SU-DHL-6 (cell line): ENCODE data around the gene SIX4.

ENCODE experiments used
- CTCF ChIP-seq: fragments of 200-600 bp; sonication (generic); IDR thresholded peaks from one replicate; pipeline ENCODE4 v1.5.1; 2017; ENCODE audit warnings: antibody characterized with exemption, mild to moderate bottlenecking, low read length, moderate library complexity; ENCODE audit not compliant: insufficient read depth, poor library complexity, severe bottlenecking
- EZH2phosphoT487 ChIP-seq: fragments of 200-600 bp; sonication (generic), shearing (Covaris generic); conservative IDR thresholded peaks from 2 replicates; pipeline ENCODE4 v1.6.1; 2018; ENCODE audit warnings: mild to moderate bottlenecking, antibody characterized with exemption, low read length, moderate library complexity, mixed read lengths

GRCh38 chr14:60665177-60665550 lies 59.0 kb downstream of the SIX4 start:
- TF ChIP-seq CTCF: no peak
- TF ChIP-seq EZH2phosphoT487: no peak
